Esophagus squamous epithelium (tissue), 5 donors: ENCODE measurements around the gene YKT6. TPM values are rescaled to one million over a fixed set of nuclear protein-coding genes. Genes with fewer than 3 reads are reported as not detected.

ENCODE experiments used
- DNase-seq: peaks from one replicate; lab custom pipeline; 2025; lab: John Stamatoyannopoulos, UW
- H3K27ac ChIP-seq, 4 donors: fragments of 200-600 bp; sonication (generic); one replicate each; pipeline ENCODE4 v1.5.1; 2016 to 2019; ENCODE audit warnings: mild to moderate bottlenecking in 1 of 4
- H3K27me3 ChIP-seq, 4 donors: fragments of 200-600 bp; sonication (generic); 1 replicate in 3 of 4; 2 replicates in 1 of 4; pipeline versions ENCODE4 v1.5.1 to v1.6.0; 2017 to 2021; ENCODE audit warnings: antibody characterized with exemption in 1 of 4
- H3K36me3 ChIP-seq, 3 donors: fragments of 200-600 bp; sonication (generic); one replicate each; pipeline ENCODE4 v1.5.1; 2016 to 2019
- H3K4me1 ChIP-seq, 3 donors: fragments of 200-600 bp; sonication (generic); one replicate each; pipeline ENCODE4 v1.5.1; 2017 to 2019
- H3K4me3 ChIP-seq, 4 donors: fragments of 200-600 bp; sonication (generic); 1 replicate in 3 of 4; 2 replicates in 1 of 4; pipeline ENCODE4 v1.5.1; 2016 to 2019; ENCODE audit warnings: mild to moderate bottlenecking in 2 of 4, moderate library complexity in 1 of 4
- H3K9me3 ChIP-seq, 3 donors: fragments of 200-600 bp; sonication (generic); one replicate each; pipeline ENCODE4 v1.5.1; 2016 to 2019
- CTCF ChIP-seq, 6 experiments: fragments of 450-650 bp in 4 of 6; fragments of 200-600 bp in 2 of 6; sonication (generic) in 2 of 6; IDR thresholded peaks; one replicate each; pipeline ENCODE4 v1.5.1; 2016 to 2019; ENCODE audit warnings: antibody characterized with exemption in 6 of 6, mild to moderate bottlenecking in 4 of 6, moderate library complexity in 4 of 6
- POLR2A ChIP-seq, 4 donors: fragments of 450-650 bp; IDR thresholded peaks; one replicate each; pipeline ENCODE4 v1.6.1; 2017; ENCODE audit warnings: antibody characterized with exemption in 4 of 4, mild to moderate bottlenecking in 4 of 4, moderate library complexity in 3 of 4
- WGBS, 2 donors: methylation state at CpG; one replicate each; pipeline ENCODE4 v1.1.5; 2018; 5-methylcytosine and 5-hydroxymethylcytosine counted together
- intact Hi-C: fragments of 100-400 bp; cut with DNase I; formaldehyde crosslinking; loops from one replicate; pipeline ENCODE4 v1.15.0; 2022
- total RNA-seq, 4 donors: library from RNA; depleted of rRNA; stranded (reverse); fragments of >200 nt; gene quantifications; one replicate each; pipeline ENCODE4 v1.1.0, GENCODE V29; 2016
- donor health status: DM: yes; HTN: yes; CAD: no.

YKT6 gene
- total RNA-seq, 4 donors from 2014 or later, result 56.3 to 91.8 (median 65.1) TPM

- H3K4me1 ChIP-seq, result peaks cover 28 to 86% (median 51%) of the 10 kb centered on the region in 3 donors
- no peaks in the 10 kb centered on the region for H3K9me3 ChIP-seq
- no peaks in the 10 kb centered on the region for H3K36me3 ChIP-seq
- TF ChIP-seq POLR2A (IDR thresholded peaks at IDR 0.05) (no peak), CTCF (IDR thresholded peaks at IDR 0.05) (no peak)
- H3K4me3 ChIP-seq, result no peak overlapping the region
- intact Hi-C loops, result no loop called here
- peak overlapping the region; percentile 15 to 76 (median 71) for H3K27ac ChIP-seq
- peaks cover 0 to 61% (median 0%) of the 10 kb centered on the region in 4 donors for H3K27me3 ChIP-seq
- WGBS, 2 donors, result 22 to 61% methylated on average over 10 to 11 of the region's 18 CpGs
- DNase-seq, result no peak
Measured at GRCh38 chr7:44259547-44260457, 59.0 kb downstream of the YKT6 start.

- peaks cover 0 to 75% (median 0%) of the 10 kb centered on the region in 4 donors for H3K27me3 ChIP-seq
- TF ChIP-seq POLR2A (IDR thresholded peaks at IDR 0.05), result no peak
- peaks cover 28 to 86% (median 51%) of the 10 kb centered on the region in 3 donors for H3K4me1 ChIP-seq
- intact Hi-C loops, result no loop called here
- H3K36me3 ChIP-seq, result no peaks in the 10 kb centered on the region
- no peak overlapping the region for H3K4me3 ChIP-seq
- no peaks in the 10 kb centered on the region for H3K9me3 ChIP-seq
- 32 to 53% methylated on average over 2 to 3 of the region's 5 CpGs for whole genome bisulfite sequencing, 2 donors
- DNase-seq, result no peak
- no peak overlapping the region for H3K27ac ChIP-seq
Measured at GRCh38 chr7:44261240-44261639, 60.5 kb downstream of the YKT6 start.

GRCh38 chr7:44262031-44262430 lies 61.3 kb downstream of the YKT6 start:
- Histone ChIP-seq H3K27ac (no peak overlapping the region), H3K4me3 (no peak overlapping the region), H3K9me3 (no peaks in the 10 kb centered on the region), H3K27me3 (peaks cover 0 to 83% (median 0%) of the 10 kb centered on the region in 4 donors), H3K4me1 (peaks cover 28 to 79% (median 49%) of the 10 kb centered on the region in 3 donors), H3K36me3 (no peaks in the 10 kb centered on the region)
- WGBS, 2 donors, result no CpG with 5 or more reads among the region's 9 CpGs
- TF ChIP-seq POLR2A (IDR thresholded peaks at IDR 0.05) (no peak), CTCF (IDR thresholded peaks at IDR 0.05) (no peak)
- intact Hi-C loops, result no loop called here
- no peak for DNase-seq

- Histone ChIP-seq H3K36me3 (no peaks in the 10 kb centered on the region), H3K4me1 (peaks cover 17 to 64% (median 34%) of the 10 kb centered on the region in 3 donors), H3K27ac (no peak overlapping the region), H3K27me3 (peaks cover 0 to 97% (median 0%) of the 10 kb centered on the region in 4 donors), H3K9me3 (no peaks in the 10 kb centered on the region), H3K4me3 (no peak overlapping the region)
- no peak for TF ChIP-seq POLR2A (IDR thresholded peaks at IDR 0.05)
- TF ChIP-seq CTCF (IDR thresholded peaks at IDR 0.05), result no peak
- no peak for DNase-seq
- intact Hi-C loops, result no loop called here
- WGBS, 2 donors, result 57 to 69% methylated on average over 4 to 9 of the region's 20 CpGs
Measured at GRCh38 chr7:44263326-44264082, 62.7 kb downstream of the YKT6 start.

Other genes with a start within 250 kb of the YKT6 start
- not detected for gene SPDYE1, start 203.1 kb upstream of the YKT6 start, total RNA-seq
- 100 to 1,000 TPM; 185 to 337 (median 225) TPM for gene DBNL, start 156.3 kb upstream of the YKT6 start, total RNA-seq
- gene PGAM2, start 135.4 kb upstream of the YKT6 start, total RNA-seq, result 1 to 10 TPM in 2 of 4 donors, under 1 TPM in 1, not detected in 1; 0.57 to 1.6 (median 1.3) TPM
- gene POLM, start 118.4 kb upstream of the YKT6 start, total RNA-seq, result 10 to 100 TPM; 24.1 to 45.9 (median 24.8) TPM
- 10 to 100 TPM in 2 of 4 donors, 1 to 10 TPM in 2; 4.6 to 83.9 (median 25.2) TPM for gene AEBP1, start 96.6 kb upstream of the YKT6 start, total RNA-seq
- 100 to 1,000 TPM in 1 of 4 donors, 10 to 100 TPM in 3; 71.2 to 164 (median 89.5) TPM for gene POLD2, start 77.4 kb upstream of the YKT6 start, total RNA-seq
- not detected for gene MYL7, start 59.6 kb upstream of the YKT6 start, total RNA-seq
- gene GCK, start 11.5 kb upstream of the YKT6 start, total RNA-seq, result under 1 TPM in 1 of 4 donors, not detected in 3; 0.38 TPM
- under 1 TPM; 0.26 to 0.95 (median 0.69) TPM for gene CAMK2B, start 124.6 kb downstream of the YKT6 start, total RNA-seq